ENCODE data around the gene SZT2. TPM values are rescaled to one million over a fixed set of nuclear protein-coding genes. Genes with fewer than 3 reads are reported as not detected.

SZT2 gene
- total RNA-seq, 1 donor from 2014 or later, result 22.0 TPM

DNA sequence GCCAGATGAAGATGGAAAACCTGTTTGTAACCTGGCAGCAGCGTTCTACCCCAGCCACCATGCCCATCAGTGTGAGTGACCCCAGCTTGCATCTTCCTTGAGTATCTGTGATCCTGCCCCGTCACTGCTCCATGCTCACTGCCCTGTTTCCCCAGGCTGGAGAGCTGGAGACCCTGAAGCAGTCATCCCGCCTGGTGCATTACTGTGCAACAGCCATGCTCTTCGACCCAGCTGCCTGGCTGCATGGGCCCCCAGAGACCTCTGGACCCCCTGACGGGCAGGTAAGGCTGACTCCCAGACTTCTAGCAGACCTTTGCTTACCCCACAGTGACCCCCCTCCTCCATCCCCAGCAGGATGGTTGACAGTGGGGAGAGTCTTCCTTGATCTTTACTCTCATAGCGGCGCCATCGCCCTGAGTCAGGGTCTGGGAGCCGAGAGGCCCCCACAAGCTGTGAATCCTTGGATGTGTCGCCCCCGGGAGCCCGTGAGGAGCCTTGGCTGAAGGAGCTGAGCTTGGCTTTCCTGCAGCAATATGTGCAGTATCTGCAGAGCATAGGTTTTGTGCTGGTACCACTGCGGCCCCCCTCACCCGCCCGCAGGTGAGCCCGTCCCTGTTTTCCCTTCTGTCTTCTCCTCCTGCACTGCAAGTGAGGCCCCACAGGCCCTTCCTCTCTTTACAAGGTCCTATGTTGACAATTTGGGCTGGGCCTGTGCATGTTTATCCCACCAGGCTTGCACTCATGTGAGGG, 53.7 kb downstream of the SZT2 start:
- no peak for ATAC-seq

DNA sequence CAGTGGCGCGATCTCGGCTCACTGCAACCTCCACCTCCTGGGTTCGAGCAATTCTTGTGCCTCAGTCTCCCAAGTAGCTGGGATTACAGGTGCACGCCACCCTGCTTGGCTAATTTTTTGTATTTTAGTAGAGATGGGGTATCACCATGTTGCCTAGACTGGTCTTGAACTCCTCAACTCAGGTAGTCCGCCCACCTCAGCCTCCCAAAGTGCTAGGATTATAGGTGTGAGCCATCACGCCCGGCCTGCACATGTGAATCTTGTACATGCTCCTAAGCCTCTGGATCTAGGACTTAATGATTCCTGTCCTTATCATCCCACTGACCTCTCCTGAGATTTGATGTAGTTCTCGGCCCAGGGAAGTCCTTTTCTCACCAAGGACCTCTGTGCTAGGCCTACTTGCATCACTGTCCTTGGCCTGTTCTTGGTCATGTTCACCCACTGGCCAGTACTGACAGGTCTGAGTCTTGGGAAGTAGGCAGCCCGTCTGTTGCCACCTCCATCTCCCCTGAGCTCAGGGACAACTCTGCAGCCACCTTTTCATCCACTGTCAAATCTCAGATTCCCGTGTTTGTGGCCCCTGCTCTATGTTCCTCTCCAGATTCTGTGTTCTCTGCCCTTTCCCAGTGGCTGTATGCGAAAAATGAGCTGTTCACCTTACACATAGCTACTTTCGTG, 54.6 kb downstream of the SZT2 start:
- ATAC-seq, result no peak

DNA sequence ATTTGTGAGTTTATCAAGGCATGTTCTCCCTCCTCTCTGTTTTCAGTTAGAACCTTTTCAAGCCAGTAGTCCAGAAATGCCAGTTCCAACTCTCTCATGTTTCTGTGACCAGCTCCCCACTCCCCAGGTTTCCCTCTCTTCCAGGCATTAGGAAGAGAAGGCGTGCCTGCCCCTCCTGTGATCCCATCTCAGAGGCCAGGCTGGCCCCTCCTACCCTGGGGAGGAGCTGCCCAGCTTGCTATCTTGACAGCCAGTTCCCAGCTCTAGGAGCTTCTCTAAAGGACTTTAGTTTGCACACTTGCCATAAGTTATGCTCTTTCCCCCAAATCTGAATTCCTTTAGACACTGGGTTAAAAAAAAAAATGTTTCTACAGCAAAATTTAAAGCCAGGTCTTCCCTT, 55.1 kb downstream of the SZT2 start:
- ATAC-seq, result no peak

GRCh38 chr1:43445606-43446387, 56.1 kb downstream of the SZT2 start:
- ATAC-seq, result no peak

- ATAC-seq, result no peak
Measured at GRCh38 chr1:43446388-43446740, 56.7 kb downstream of the SZT2 start.

DNA sequence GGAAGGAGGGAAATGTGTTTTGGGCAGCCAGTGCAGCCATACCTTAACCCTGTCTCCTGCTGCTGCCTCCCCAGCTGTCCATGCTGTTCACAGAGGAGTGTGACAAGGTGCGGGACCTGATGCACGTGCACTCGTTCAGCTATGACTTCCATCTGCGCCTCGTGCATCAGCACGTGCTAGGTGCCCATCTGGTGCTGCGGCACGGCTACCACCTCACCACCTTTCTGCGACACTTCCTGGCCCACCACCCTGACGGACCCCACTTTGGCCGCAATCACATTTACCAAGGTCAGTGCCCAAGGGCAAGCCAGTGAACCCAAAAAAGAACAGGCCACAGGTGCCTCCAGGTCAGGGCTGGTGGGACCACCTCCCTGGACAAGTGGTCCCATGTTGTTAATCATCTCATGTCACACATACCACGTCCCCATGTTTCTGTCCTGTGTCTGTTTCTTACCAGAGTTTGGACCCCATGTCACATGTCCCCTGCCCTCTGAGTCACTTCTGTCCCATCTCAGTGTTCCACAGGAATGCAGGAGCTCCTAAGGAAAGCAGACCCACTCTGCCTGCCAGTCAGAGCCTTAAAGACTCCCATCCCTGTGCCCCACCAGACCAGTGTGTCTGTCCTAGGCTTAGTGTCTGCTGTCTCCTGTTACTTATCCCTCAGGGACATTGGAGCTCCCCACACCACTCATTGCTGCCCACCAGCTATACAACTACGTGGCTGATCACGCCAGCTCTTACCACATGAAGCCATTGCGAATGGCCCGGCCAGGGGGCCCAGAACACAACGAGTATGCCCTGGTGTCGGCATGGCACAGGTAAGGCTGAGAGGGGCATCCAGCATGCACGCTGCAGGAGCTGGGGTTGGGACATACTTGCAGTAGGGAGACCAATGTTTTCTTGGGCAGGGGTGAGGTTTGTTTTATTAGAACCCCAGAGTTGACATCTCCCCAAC, 57.5 kb downstream of the SZT2 start:
- no peak for ATAC-seq

DNA sequence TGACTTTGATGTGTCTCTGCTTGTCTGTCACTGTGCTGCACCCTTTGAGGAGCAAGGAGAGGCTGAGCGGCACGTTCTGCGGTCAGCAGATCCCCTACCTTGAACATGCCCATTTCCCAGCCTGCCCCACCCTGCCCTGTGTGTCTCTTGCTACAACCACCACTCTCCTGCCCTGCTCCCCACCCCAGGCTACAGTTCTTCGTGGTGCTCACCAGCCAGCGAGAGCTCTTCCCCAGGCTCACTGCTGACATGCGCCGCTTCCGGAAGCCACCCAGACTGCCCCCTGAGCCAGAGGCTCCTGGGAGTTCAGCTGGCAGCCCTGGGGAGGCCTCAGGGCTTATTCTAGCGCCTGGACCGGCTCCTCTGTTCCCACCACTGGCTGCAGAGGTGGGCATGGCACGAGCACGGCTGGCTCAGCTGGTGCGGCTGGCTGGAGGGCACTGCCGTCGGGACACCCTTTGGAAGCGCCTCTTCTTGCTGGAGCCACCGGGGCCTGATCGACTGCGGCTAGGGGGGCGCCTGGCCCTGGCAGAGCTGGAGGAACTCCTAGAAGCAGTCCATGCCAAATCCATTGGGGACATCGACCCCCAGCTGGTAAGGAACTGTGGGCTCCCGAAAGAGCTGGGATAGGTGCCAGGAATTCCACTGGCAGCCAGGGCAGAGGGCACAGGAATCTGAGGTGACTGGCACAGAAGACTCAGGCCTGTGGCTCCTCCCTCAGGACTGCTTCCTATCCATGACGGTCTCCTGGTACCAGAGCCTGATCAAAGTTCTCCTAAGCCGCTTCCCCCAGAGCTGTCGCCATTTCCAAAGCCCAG, 58.4 kb downstream of the SZT2 start:
- ATAC-seq, result no peak

GRCh38 chr1:43448955-43449707, 59.4 kb downstream of the SZT2 start:
- no peak for ATAC-seq

DNA sequence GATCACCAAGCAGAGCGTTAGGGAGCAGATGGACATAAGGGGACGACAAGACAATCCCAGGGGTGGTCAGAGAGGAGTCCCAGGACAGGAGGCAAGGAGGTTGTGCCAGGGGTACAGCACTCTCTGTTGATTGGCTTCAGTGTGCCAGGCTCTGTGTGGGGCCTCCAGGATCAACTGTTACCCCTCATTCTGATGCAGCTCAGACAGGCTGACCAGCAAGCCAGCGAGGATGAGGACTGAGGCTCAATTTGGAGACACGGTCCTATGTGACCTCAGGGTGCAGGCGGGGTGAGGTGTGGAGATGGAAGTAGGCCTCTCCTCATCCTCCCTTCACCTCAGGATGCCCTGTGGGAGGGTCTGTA, 60.0 kb downstream of the SZT2 start:
- ATAC-seq, result no peak

DNA sequence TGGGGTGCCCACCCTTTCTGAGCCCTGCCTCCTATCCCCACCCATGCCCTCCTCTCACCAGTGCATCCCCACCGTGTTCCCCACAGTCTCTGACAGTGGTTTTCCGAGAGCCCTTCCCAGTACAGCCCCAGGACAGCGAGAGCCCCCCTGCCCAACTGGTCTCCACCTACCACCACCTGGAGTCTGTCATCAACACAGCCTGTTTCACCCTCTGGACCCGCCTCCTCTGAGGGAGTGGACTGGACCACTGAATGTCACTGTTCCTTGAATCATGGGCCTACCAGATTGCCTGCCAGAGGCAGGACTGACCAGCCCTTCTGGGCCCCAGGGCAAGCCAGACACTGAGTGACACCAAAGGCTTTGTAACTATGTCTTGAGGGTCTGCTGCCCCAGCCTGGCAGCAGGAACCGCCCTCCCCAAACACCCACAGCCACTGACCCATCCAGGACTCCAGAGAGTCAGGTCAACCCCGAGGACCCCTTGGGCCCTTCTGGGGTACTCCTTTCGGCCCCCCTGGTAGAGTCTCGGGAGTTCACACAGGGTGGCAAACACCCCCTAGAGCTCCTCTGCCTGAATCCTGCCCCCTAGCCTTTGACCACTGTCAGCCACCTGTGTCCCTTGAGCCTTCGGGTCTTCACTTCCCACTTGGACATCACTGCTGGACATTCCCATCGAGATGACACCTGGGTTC, 60.7 kb downstream of the SZT2 start:
- ATAC-seq, result no peak

- ATAC-seq, result no peak
Measured at GRCh38 chr1:43451157-43451591, 61.5 kb downstream of the SZT2 start.

DNA sequence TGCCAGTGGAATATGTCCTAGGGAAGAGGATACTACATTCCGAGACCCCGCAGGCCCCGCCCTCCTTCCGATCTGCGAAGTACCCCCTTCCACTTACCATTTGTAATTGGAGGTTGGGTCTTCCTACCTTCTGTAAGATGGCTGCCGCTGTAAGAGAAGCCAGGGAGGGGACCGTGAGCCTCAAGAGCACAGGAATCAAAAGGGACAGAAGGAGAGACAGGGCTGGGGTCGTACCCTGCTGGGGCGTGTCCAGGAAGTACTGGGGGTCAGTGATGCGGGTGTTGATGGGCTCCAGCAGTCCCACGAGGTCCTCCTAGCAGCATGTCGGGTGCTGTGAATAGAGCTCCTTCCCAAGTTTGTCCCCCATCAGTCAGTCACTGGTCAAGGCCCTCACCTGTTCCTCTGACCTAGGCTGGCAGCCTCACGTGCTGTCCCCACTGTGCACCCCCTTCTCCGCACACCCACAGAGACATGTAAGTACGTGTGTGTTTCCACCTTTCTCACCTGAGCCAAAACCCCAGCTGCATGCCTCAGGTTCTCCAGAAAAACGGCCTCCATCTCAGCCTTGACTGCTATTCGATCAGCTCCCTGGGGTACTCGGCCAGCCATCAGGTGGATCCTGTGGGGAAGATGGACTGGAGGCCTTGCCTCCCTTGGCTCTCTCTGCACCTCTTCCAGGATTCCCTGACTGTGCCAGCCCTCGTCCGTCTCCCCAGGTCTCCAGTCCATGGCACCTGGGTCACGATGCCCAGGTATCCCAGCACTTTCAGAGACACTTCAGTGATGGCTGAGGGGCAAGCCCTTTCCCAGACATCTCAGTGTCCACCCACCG, 62.2 kb downstream of the SZT2 start:
- ATAC-seq, result no peak

DNA sequence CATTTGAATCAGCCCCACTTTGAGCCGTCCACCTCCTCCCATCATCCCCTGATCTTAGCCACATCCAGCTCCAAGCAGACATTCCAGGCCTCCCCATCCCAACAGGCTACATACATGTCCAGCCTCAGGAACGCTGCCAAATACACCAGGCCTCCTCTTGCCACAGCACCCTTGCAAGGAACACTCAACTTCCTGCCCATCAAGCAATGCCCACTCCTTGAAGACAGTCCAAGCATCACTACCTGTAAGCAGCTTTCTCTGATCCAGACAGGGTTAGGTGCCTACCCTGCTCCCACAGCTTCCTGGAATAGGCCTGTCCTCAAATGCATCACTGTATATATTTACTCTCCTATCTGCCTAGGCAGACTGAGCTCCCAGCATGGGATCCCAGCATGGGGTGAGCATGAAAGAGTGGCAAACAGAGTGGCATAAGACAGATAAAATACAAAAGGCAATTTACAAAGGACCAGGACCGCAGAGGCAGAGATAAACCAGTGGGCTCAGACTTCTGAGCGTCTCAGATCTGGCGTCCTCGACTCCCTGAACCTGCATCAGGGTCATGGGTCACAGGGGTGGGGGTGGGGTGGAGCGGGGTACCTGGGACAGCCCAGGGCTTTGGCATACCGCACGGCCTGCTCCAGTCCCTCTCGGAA, 63.2 kb downstream of the SZT2 start:
- peak; percentile 11 for ATAC-seq

- peak; percentile 73 for ATAC-seq
Measured at GRCh38 chr1:43453442-43454269, 64.0 kb downstream of the SZT2 start, which contains the start of gene HYI. Gene HYI, minus strand, starts transcription at chr1:43453931. Its CDS starts 138 bp downstream, at chr1:43453793.

GRCh38 chr1:43454270-43455011, 64.7 kb downstream of the SZT2 start:
- peak; percentile 86 for ATAC-seq

DNA sequence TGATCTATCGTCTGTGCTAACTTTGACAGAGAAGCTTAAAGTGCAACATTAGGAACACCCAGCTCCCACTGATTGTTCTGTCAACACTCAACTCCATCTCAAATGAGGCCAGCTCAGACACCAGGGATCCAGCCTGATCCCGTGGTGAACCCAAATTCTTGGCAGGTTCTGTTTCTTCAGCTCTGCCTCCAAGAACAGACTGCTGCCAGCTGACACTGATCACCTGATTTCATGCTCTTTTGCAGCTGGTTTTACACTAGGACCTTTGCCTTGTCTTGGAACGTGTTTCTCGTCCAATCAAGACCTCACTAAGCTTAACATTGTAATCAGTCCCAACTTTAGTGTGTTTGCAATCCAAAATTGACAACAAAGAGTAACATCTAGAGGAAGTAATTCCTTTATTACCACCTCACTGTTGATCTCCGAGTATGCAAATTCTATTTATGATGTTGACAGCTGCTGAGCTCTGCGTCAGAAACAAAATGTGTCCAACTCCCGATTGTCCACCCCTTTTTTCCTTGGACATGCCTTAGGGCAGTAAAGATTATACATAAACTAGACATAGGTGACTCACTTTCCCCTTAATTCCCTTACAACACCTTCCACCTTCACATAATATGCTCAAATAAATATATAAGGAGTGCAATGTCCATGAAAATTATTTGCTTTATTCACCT, 65.7 kb downstream of the SZT2 start:
- ATAC-seq, result no peak
